OCI-LY3 (cell line): Measurements from ENCODE around the gene RANBP1.

Source experiments
- EZH2phosphoT487 ChIP-seq: fragments of 200-600 bp; shearing (Covaris generic); IDR thresholded peaks from 2 replicates; pipeline ENCODE4 v1.6.1; 2018; ENCODE audit warnings: antibody characterized with exemption, mixed run types, low read depth
- TF ChIP-seq, protein P1 (sequence below): fragments of 200-600, 300-600 bp; sonication (generic); IDR thresholded peaks from 2 replicates; pipeline ENCODE4 v1.5.1; 2014; ENCODE audit warnings: antibody characterized with exemption, low read length, low read depth

- TF ChIP-seq, protein P1, sequence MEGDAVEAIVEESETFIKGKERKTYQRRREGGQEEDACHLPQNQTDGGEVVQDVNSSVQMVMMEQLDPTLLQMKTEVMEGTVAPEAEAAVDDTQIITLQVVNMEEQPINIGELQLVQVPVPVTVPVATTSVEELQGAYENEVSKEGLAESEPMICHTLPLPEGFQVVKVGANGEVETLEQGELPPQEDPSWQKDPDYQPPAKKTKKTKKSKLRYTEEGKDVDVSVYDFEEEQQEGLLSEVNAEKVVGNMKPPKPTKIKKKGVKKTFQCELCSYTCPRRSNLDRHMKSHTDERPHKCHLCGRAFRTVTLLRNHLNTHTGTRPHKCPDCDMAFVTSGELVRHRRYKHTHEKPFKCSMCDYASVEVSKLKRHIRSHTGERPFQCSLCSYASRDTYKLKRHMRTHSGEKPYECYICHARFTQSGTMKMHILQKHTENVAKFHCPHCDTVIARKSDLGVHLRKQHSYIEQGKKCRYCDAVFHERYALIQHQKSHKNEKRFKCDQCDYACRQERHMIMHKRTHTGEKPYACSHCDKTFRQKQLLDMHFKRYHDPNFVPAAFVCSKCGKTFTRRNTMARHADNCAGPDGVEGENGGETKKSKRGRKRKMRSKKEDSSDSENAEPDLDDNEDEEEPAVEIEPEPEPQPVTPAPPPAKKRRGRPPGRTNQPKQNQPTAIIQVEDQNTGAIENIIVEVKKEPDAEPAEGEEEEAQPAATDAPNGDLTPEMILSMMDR: no peak
- TF ChIP-seq EZH2phosphoT487: no peak
These were observed 15.1 kb downstream of the RANBP1 start for GRCh38 chr22:20130731-20131596.
